GM19035 (cell line): Measurements from ENCODE around the gene ANKRD22.
"Not testable (repeated sequence)": the region's sequence is repeated elsewhere in the genome, so short reads cannot be mapped to it uniquely, and the experiment has no call there.

Experiments used
- ATAC-seq: cut with Tn5 transposase; IDR thresholded peaks from one replicate; pipeline ENCODE4 v1.9.1; 2021; ENCODE audit not compliant: unreplicated experiment

ANKRD22 gene

DNA sequence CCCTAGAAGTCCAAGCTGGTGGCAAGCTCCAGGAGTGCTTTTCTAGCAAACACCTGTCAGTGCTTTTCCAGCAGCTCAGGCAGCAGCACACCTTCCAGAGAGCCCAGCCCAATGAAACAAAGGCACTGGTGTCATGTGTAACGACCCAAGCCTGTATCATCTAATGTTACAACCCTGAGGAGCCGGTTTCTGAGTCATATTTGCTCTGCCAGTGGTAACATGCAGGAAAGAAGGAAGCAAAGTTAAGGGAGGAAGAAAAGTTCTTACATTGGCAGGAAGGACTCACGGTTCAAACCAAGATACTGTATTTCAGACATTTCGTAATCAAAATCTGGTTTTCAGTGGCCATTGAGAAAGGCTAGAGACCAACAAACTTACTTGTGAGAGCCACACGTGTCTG, at the start of gene ANKRD22:
ANKRD22 (minus strand) TSS at position 139 of the 400 bp plus-strand sequence. CDS start 237 bp downstream, outside the sequence.
- ATAC-seq = no peak

DNA sequence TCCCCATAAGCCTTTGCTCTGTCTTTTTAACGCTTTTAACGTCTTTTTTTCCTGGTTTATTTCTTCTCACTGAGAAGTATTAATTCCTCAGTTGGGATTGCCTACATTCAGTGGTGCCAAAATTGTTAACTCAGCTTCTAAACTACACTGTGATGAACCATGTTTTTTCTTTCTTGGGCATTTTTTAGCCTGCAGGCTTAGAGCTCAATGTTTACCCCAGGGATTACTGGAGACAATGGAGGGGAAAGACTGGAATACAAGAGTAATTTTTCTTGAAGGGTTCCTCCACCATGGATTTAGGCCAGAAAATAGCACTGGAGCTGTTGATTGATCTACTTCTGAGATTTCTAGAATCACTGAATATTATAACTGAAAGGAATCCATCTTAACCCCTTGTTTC, 48.2 kb upstream of the ANKRD22 start:
- ATAC-seq = no peak

DNA sequence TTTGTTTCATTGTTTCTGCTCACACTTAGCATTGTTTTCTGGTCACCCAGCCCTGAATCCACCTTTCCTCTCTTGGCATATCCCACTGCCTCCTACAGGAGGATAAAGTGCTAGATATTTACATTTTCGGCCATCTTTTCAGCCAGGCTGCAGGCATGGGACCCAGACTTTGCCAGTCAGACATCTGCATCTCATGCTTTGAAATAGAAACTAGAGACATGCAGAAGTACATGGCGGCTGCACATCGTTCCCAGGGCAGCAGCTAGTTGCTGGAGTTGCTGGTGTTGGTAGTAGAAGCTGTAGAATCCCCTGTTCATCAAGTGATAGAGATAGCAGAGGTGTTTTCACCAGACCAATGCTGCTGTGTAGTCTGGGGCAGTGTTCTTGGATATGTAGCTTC, 47.1 kb upstream of the ANKRD22 start:
- ATAC-seq = no peak

DNA sequence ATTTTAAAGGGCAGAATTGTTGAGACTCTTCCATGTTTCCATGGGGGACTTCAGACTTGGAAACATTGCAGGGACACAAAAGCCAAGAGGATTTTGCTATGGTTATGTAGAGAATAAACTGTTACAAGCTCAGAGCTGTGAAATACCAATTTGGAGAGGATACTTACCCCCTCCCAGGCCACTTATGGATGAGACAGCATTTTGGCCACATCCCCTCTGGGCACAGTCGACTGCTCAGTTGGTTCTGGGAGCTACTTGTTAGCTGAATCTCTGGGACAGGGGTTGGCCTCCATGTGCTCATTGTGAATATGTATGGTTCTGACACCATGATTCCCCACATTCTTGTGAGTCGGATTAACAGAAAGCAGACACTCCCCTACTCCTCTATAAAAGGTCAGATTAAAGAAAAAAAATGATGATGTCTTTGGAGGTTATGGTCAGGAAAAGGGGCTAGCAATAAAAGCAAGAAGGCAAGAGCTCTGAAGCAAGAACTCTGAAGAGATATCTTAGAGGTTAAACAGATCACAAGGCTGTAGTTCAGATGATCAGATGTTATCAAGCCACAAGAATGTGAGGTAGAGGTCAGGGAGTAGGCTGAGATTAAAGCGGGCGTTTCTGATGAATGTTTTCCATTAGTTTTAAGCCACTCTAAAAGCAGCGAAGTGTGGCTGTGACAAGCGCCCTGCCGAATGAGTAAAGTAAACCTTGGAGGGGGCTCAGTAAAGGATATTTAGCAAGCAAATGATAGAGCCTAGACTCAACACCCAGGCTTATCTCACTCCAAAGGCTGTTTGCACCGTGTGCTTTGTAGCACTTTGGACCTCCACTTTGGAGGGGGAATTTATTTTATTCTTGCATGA, 45.6 kb upstream of the ANKRD22 start:
- no peak for ATAC-seq

DNA sequence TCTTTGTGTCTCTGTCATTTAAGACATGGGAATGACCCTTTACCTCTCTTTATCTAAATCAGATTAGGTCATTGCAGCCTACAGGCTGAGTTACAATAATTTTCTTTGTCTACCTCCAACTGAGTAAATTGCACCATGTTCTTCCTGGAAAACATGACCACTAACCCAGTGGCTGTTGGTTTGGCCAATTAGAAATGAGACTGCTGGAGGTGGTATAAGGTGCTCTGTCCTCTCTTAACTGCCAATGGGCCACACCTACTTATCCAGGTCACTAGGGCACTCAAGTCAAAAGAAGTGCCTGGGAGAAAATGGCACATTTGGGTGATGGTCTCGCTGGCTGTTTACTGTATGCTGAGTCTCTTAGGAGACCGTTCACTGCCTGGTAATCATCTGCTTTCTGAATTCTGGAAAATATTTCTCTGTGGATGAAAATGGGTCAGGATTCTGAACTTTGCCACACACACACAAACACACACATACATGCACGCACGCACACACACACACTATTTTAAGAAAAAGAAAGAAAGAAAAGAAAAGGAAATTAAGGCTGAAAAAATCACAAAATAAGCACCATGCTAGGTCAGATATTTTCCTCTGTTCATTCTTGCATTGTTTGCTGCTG, 44.8 kb upstream of the ANKRD22 start:
- ATAC-seq = no peak

DNA sequence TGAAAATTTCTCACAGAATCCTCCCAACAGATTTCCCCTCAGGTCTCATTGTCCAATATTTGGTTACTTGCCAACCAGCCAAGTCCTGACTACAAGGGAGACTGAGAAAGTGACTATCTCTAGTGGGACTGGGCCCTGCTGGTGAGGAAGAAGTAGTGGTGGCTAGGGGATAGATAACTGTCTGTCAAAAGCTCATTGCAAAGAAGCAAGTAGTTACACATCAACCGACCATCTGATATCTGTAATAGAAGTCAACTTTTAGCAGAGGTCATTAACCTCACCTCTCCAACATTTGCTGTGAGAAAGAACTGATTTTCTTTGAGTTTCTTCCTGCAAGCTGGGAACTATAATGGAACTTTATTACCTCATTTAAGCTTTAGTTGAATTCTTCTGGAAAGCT, 43.6 kb upstream of the ANKRD22 start:
- ATAC-seq = no peak

DNA sequence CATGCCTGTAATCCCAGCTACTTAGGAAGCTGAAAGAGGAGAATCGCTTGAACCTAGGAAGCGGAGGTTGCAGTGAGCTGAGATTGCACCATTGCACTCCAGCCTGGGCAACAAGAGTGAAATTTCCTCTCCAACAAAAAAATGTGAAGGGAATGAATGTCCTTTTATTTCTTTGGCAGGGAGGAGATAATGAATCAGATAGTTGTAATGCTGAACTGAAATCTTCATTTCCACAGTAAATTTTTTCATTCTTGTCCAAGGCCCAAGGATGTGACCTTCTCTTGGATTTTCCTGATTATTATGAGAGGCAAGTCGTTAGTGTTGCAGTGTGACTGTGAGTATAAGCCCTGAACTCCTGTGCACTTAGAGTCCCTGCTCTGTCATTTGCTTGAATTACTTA, 42.0 kb upstream of the ANKRD22 start:
- ATAC-seq = no peak

DNA sequence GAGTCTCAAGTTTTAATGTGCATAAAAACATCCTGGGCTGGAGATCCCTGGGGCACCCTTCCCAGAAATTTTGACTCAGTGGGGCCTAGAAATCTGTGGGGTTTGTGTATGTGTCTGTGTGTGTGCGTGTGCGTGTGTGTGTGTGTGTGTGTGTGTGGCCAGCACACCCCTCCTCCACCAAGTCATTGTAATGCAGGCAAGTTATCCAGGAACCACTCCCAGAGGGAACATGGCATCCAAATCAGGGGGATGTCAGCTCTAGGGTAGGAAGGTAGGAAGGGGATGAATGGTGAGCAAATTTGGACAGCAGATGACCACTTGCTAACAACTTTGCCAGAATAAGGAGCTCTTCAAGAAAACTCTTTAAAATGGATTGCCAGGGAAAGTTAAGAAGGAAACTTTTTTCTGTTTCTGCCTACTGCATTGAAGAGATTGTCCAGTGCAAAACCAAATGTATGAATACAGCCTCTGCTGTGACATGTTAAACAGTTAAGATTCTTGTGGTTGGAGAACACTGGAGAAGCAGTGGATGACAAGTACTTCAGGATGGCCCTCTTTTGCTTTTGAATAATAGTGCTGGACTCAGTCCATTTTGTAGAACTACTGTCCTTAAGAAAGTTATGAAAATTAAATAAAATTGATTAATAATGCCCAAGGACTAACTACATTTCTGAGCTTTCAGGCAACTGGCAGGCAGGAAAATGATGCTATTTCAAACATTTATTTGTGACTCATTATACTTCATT, 40.8 kb upstream of the ANKRD22 start:
- ATAC-seq = no peak

DNA sequence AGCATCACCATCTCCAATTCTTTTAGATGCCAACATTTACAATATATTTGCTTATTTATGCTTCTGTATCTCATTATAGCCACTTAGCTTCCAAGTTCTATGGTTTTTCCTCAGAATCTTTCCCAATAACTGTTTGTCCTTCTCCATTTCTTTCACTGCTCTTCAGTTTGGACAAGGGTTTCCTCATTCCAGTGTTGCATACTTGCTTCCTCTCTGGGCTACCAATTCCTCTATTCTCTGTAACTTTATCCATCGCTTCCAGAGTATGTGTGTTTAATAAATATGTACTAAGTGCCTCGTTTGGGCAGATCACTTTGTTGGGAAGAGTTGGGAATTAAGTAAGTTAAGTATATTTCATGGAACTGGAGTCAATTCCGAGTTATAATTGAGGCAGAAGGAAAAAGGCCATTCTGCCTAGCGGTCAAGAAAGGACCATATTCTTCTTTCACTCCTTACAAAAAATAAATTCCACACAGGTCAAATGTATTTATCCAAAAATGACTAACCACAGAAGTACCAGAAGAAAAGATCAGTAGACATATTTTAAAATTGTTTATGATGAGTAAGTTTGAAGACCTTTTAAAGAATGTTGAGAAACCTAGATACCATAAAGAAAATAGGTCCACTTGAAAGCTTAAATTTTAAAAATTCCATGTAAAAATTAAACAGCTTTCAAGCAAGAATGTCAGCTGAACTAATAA, 39.2 kb upstream of the ANKRD22 start:
- ATAC-seq = no peak

DNA sequence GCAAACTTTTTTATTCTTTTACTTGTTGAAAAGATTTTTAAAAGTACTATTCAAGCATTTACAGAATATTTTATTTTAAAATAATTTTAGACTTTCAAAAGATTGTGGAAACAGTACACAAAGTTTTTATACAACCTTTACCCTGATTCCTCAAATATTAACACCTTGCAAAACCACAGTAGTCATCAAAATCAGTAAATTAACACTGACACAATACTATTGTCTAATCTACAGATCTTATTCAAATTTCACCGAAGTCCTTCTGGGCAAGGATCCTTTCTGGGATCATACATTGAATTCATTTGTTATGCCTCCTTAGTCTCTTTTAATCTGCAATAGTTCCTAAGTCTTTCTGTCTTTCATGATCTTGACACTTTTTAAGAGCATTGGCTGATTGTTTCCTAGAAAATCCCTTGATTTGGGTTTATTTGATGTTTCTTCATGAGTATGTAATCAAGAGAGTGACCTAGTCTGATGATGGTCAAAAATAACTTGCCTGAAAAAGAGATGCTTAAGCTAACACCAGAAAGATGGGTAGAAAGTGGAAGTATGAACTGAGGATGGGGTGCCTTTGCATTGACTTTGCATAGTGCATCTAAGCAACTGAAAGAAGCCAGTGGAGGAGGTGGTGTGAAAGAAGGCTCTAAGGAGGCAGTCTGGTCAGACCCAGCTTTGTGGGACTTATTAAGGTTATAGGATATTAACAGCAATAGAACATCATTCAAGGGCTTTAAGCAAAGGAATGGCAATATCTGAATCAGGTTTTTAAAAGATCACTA, 38.1 kb upstream of the ANKRD22 start:
- peak; percentile 80 for ATAC-seq

DNA sequence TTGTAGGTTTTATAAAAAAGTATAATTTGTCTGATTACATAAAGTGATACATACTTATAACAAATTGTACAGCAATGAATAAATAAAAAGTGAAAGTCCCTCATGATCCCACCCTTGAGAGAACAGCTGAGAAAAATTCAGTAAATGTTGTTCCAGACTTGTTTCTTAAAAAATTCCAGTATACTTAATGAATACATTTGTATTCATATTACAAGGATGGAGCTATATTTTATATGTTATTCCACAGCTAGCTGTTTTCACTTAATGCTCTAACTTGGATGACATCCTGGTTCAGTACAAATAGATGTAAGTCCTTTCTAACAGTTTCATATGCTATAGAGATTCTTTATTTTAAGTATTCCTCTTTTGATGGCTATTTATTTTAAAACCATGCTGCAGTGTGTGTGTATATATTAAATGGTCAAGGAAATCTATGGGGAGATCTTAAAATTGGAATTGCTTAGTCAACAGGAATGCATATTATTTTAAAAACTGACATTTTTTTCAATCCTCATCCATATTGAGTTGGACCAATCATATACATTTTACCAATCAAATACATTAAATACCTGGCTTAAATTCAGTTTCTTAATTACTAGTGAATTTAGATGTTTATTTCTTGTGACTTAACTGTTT, 37.3 kb upstream of the ANKRD22 start:
- no peak for ATAC-seq

DNA sequence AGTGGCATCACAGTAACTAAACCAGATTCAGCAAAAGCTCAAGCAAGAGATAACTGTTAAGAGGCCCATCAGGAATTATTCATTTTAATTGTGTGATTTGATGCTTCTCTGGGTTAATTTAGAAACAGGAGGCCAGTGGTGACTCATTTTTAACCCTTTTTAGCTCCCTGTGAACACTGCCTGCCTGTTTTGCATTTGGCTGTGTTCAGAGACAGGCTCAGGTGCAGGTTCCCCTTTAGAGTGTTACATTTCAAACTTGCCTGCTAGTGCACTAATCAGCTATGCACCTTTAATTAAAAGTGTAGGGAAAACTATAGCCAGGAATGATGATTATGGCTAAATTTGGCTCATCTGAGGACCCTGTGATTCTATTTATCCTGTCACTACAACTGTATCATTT, 34.9 kb upstream of the ANKRD22 start:
- ATAC-seq = peak; percentile 54

DNA sequence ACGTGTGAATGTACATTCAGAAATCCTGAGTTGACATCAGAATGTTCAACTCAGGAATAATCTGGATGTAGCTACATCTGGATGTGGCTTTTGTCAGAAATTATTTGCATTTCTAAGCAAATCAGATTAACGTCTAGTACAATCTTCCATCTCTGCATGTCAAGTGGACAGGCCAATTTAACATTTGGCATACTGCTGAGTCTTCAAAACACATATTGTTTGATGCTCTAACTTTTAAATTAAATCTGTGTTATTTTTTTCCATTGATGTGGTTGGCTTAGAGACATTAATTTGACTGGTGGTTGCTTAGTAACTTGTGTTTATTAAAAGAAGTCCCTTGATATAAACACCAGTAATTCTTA, 31.8 kb upstream of the ANKRD22 start:
- ATAC-seq = no peak

DNA sequence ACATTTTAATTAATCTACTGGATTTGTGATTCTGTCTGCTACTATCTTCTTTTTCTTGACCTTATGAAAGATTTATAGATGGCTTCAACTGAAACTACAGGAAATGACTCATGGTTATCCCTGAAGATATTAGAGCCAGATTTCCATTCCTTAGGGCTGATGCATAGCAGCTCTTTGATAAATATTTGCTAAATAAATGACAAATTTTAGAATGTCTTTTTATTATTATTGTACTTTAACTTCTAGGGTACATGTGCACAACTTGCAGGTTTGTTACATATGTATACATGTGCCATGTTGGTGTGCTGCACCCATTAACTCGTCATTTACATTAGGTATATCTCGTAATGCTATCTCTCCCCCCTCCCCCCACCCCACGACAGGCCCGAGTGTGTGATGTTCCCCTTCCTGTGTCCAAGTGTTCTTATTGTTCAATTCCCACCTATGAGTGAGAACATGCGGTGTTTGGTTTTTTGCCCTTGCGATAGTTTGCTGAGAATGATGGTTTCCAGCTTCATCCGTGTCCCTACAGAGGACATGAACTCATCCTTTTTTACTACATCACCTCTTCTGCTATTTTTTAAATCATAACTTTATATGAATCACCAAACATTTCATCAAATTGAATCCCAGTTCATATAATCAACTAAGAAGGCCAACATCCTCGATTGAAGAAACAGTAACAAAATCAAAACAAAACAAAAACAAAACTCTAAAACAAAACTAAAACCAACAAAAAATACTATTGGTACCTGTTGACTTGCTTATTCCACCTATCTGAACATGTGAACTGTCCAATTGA, 31.2 kb upstream of the ANKRD22 start:
- not testable (repeated sequence) for ATAC-seq

DNA sequence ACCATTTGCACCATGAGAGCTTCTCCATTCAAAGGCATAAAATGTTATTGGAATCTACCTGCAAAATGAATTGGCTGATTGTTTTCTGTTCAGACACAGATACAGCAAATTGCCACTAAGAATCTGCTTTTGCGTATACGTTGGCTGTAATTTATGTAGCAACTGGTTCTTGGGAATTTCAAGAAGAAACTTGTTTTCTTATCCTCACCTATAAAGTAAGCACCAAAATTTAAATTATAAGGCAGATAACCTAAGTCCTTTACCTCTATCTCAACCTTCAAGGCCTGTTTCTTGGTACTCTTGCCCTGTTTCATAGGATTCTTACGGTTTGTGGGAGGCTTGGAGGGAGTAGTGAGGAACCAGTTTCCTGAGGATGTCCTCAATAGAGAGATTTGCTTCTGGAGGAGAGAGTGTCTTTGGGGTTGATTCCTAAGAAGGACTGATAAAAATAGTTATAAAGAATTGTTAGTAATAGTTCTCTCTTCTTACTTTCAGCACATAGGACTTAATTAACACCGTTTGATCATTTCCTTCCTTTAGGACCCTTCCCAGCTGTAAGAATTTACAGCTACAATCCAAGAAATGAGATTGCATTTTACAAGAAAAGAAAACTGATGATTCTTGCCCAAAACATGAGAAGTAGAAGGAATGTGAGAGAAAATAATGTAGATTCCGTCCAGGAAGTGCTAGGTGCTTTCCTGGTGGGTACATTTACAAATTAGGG, 30.4 kb upstream of the ANKRD22 start:
- no peak for ATAC-seq

DNA sequence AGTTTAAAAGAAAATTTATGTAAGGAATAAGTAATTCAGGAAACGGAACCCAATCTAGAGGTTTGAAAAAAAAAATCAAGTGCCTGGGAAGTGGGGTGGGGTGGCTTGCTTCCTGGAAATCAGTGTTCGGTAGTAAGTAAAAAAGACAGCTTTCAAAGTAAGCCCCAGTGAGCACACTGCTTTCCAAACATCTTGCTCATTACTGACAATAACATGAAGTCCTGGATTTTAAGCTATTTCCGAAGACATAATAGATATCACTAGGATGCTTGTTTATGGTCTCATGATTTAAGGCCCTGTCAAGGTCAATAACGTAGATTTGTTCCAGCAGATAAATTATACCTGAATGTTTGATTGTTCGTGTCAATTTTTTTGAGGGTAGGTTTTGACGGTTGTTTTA, 29.7 kb upstream of the ANKRD22 start:
- no peak for ATAC-seq

DNA sequence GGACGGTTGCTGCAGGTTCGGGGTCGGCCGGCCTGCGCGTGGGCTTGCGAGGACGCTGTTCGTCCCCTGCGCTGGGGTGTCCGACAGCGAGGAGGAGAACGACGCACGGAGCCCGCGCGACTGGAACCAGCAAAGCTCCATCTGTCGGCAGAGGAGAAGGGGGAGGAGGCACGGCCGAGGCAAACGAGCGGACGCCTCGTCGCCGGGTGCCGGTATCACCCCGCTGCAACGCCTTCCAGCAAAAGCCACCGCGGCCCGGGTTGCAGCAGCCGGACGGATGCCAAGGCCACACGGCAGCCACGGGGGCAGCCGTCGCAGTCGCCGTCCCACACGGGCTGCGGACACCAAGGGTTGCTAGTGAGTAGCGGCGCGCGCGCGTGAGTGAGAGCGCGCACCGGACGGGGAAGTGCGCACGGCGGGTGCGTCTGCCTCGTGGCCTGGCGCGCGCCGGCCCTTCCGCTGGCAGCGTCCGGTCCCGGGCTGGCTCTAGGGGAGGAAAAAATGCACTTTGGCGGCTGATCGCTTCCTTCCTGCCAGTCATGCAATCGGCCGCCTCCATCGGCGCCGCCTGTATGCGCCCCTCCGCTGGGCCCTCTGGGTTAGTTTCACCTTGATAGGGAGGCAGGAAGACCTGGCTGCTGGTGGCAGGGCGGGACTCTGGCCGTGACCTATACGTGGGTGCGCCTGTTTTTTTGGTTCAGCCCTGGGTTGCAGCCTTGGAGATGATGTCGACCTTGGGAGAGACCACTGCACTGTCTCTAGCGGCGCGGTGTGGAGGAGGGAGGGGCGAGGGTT, 28.8 kb upstream of the ANKRD22 start:
- peak; percentile 76 for ATAC-seq
